GM13976 (cell line): Measurements from ENCODE around the gene OR4D5.

Experiments used
- DNase-seq: peaks from one replicate; pipeline ENCODE4 v3.0.0; 2012; ENCODE audit warnings: low spot score
- in situ Hi-C: fragments of 300-500 bp; cut with MboI; formaldehyde crosslinking; loops from one replicate; pipeline ENCODE4 v1.12.0; 2022; ENCODE audit warnings: low sequenced_read_pairs, mixed read lengths, inconsistent platforms; ENCODE audit not compliant: unreplicated experiment
- TF ChIP-seq, protein P1 (sequence below): IDR thresholded peaks from 2 replicates; pipeline ENCODE4 v1.5.1; 2012; ENCODE audit warnings: borderline replicate concordance, mild to moderate bottlenecking; ENCODE audit not compliant: insufficient read depth; ENCODE audit errors: extremely low read depth, missing control alignments, control extremely low read depth

Gene OR4D5

DNA sequence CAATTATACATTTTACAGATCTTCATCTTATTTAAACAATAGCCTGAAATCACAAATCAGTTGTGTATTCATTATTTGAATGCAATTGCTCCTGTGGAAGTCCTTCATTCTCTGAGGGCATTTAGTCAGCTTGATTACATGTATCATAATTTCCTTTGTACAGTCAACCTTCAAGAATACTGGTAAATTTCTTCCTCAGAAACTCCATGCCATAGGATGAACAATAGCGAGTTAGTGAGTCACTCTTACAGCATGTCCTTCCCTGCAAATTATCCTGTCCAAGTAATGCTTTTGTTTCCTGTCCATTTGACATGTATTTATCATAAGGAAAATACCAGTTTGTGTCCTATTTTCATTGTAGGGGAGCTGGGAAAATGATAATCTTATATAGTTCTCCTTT, 34.4 kb downstream of the OR4D5 start:
- in situ Hi-C loops: no loop called here
- DNase-seq: no peak
- TF ChIP-seq, protein P1, sequence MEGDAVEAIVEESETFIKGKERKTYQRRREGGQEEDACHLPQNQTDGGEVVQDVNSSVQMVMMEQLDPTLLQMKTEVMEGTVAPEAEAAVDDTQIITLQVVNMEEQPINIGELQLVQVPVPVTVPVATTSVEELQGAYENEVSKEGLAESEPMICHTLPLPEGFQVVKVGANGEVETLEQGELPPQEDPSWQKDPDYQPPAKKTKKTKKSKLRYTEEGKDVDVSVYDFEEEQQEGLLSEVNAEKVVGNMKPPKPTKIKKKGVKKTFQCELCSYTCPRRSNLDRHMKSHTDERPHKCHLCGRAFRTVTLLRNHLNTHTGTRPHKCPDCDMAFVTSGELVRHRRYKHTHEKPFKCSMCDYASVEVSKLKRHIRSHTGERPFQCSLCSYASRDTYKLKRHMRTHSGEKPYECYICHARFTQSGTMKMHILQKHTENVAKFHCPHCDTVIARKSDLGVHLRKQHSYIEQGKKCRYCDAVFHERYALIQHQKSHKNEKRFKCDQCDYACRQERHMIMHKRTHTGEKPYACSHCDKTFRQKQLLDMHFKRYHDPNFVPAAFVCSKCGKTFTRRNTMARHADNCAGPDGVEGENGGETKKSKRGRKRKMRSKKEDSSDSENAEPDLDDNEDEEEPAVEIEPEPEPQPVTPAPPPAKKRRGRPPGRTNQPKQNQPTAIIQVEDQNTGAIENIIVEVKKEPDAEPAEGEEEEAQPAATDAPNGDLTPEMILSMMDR: no peak

DNA sequence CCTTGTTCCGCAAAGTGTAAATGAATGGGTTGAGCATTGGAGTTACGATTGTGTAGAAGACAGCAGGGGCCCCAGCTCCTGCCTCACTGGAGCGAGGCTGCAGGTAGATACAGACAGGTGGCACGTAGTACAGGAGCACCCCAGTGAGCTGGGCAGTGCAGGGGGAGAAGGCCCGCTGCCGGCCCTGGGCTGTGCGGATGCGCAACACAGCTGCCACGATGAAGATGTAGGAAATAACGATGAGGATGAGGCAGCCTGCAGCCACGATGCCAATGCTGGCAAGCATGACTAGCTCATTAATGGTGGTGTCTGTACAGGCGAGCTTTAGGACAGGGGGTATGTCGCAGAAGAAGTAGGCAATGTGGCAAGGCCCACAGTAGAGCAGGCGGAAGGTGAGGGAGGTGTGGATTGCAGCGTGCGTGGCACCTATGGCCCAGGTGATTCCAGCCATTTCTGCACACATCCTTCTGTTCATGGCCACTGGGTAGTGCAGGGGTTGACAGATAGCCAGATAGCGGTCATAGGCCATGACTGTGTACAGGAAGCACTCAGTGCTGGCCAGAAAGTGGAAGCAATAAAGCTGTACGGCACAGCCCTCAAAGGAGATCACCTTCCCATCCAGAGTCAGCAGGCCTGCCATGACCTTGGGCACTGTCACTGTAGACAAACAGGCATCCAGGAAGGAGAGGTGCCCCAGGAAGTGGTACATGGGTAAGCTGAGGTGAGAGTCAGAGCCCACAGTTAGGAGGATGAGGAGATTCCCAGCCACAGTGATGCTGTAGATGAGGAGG, 37.5 kb downstream of the OR4D5 start:
- in situ Hi-C loops: no loop called here
- DNase-seq: no peak
- TF ChIP-seq, protein P1: no peak

GRCh38 chr11:123977731-123978347, 38.4 kb downstream of the OR4D5 start, which contains the start of gene OR10S1:
Gene OR10S1 (minus strand): TSS chr11:123977781. CDS start chr11:123977664, 117 bp downstream.
- TF ChIP-seq, protein P1: no peak
- DNase-seq: no peak
- in situ Hi-C loops: no loop called here

DNA sequence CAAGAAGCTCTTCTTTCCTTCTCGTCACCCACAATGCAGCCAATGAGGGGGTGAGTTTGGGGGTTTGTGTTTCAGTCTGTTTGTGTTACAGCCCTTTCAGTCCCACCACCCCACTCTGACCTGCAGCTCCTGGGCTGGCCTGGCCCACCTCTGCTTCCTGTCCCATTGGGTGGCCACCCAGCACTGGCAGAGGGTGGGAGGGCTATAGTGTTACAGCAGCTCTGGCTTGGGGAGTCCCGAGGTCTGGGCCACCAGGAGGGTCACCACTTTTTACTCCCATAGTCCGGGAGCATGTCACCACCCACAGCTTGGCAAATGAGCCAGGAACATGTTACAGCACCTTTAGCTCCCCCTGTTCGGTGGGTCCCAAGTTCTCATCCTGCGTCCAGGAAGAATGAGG, 39.9 kb downstream of the OR4D5 start:
- TF ChIP-seq, protein P1: no peak
- no peak for DNase-seq
- in situ Hi-C loops: no loop called here
